GM18498 (cell line): Measurements from ENCODE around the gene ATP5MC2.

ENCODE experiments used
- ATAC-seq: cut with Tn5 transposase; IDR thresholded peaks from one replicate; pipeline ENCODE4 v1.9.1; 2021; ENCODE audit warnings: mild to moderate bottlenecking, moderate library complexity; ENCODE audit not compliant: unreplicated experiment

Gene ATP5MC2

DNA sequence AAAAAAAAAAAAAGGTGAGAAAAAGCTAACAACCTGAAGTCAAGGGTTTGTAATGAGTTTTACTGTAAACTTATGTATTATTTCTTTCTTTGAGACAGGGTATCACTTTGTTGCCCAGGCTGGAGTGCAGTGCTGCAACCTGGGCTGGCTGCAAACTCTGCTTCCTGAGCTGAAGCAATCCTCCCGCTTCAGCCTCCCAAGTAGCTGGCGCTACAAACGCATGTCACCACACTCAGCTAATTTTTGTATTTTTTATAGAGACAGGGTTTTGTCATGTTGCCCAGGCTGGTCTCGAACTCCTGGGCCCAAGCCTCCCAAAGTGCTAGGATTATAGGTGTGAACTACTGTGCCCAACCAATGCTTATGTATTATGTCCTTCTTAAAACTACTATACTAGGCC, 58.9 kb downstream of the ATP5MC2 start:
- no peak for ATAC-seq
